ENCODE measurements around the gene CDT1.
"Not testable (repeated sequence)": the region's sequence is repeated elsewhere in the genome, so short reads cannot be mapped to it uniquely, and the experiment has no call there.

Gene CDT1

DNA sequence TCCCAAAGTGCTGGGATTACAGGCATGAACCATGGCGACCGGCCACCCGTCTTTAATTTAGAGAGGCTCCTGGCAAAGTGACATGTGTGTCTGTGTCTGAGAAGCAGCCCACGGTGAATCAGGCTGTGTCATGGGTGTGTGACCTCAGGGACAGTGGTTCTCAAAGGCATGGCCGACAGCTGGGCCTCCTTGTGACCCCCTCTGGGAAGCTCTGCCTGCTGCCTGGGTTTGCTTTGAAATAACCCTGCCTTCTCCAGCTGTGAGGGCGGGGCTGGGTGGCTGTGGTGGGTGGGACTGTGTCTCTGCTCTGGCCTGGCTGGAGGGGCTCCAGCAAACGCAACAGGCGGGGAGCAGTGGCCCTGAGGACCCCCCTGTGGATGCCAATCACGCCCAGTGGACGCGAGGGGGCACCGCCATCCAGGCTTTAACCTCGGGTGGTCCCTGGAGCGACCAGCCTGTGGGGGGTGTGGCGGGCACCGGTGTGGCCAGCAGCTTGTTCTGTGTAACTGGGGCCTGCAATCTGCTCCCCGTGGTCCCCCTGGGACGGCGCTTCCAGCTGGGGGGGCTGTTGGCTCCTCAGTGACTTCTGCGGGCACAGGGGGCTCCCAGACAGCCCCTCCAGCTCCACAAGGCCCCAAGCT lies 16.9 kb downstream of the CDT1 start:
- no peak for DNase-seq

DNA sequence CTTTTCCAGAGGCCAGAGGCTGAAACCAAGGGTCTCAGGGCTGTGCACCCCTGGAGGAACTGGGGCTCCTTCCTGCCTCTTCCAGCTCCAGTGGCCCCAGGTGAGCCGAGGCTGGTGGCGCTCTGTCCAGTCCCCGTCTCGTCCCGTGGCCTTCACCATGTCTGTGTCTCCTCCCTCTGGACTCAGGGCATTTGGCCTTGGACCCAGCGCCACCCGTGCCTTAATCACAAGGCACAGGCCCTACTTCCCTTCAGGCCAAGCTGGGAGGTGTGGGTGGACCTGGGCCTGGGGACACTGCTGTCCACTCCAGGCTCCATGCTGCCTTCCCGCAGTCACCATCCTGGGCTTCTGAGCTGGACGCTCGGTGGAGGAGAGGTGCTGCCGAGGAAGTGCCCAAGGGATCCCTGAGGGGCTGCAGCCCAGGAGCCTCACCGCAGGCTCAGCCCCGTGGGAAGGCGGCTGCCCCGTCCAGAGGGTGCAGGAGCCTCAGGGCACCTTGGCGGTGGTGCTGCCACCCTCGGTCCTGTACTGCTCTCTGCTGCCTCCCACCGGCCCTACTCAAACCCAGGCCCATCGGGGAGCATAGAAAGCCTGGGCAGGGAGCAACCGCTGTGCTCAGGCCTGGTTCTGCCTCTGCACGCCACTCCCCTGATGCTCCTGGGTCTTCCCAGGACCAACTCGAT lies 17.7 kb downstream of the CDT1 start:
- no peak for DNase-seq

DNA sequence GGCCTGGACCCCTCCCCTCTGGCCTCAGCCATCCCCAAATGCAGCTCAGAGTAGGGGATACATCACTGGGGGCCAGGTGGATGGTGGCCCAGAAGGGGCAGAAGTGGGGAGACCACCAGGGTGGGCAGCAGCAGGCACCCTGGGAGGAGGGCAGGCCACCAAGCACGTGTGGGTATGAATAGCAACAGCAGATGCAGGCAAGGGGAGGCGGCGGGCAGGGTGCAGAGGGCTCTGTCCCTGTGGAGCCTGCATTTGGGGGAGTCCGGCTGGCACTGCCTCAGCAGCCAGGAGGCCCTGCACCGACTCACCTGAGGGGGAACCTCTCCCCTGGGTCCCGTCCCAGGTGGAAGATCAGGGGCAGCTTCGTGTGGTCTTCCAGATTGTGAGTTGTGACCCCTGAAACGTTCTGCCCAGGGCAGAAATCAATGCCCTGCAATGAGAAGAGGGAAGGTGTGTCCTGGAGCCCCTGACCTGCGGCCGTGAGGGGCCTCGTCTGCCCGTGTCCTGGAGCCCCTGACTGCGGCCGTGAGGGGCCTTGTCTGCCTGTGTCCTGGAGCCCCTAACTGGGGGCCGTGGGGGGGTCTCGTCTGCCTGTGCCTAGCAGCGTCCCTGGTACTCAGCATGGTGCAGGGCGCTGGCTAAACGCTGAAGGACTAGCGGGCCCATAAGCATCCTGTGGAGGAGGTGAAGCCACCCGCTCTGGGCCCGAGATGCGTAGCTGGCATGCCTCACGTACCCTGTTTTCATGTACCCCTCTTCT lies 18.9 kb downstream of the CDT1 start:
- DNase-seq = no peak

- not testable (repeated sequence) for DNase-seq
Observed at GRCh38 chr16:88823646-88824045, 20.1 kb downstream of the CDT1 start.

DNA sequence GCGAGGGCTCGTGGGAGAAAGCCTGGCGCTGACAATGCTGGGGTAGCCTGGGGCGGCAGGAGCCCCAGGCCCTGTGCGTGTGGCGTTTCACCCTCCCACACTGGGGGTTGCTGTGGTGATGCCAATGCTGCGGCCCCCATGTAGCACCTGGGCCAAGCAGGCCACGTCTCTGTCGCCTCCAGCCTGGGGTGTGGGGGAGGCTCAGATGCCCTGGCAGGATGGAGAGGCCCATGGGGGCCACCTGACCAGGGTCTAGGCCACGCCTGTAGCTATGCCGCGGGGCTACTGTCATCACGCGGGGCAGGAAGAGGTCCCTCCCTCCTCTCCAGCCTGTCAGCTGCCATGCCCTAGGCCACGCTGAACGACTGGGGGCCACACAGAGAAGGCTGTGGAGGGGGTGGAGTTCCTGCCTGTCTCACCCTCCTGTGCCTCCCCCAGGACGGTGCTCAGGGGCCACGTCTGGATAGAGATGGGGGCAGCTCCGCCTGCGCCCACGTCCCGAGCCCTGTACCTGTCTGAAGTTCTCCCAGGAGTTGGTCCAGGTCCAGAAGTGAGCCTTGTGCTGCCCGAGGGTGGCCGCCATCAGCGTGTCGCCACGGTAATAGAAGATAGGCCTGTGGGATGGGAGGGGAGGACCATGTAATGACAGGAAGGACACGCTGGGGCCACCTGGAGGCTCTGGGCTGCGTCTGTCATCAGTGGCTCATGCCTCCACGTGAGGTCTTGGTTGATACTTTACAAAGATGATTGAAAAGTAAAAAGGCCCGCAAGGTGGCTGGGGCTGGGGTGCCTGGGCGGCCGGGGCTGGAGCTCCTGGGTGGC lies 20.9 kb downstream of the CDT1 start:
- DNase-seq = no peak

DNA sequence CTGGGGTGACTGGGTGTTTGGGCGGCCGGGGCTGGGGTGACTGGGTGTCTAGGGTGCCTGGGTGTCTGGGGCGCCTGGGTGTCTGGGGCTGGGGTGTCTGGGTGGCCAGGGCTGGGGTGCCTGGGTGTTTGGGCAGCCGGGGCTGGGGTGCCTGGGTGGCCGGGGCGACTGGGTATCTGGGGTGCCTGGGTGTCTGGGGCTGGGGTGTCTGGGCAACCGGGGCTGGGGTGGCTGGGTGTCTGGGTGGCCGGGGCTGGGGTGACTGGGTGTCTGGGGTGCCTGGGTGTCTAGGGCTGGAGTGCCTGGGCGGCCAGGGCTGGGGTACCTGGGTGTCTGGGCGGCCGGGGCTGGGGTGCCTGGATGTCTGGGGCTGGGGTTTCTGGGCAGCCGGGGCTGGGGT lies 21.6 kb downstream of the CDT1 start:
- no peak for DNase-seq

DNA sequence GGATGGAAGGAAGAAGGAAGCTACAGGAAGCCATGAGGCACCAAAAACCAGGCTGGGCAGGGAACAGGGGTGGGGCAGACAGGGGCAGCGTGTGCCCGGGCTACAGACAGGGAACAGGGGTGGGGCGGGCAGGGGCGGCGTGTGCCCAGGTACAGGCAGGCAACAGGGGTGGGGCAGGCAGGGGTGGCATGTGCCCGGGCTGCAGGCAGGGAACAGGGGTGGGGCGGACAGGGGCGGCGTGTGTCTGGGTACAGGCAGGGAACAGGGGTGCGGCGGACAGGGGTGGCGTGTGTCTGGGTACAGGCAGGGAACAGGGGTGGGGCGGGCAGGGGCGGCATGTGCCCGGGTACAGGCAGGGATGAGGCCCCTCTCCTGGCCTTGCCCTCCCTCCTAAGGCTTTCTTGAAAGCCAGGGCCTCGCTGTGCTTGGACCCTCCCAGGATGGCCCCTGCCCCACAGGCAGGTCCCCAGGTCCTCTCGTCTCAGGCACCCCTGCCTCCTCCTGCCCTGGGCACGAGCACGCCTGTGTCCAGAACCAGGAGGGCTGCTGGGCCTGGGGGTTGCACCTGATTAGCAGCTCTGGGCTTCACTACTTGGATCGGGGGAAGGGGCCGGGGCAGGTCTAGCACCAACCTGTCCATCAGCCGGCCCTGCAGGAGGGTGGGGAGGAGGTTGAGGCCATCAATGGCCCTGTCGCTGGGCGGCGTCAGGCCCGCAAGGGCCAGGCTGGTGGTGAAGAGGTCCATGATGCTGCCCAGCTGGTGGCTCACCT lies 22.7 kb downstream of the CDT1 start:
- no peak for DNase-seq

- no peak for DNase-seq
Observed at GRCh38 chr16:88827727-88828126, 24.1 kb downstream of the CDT1 start.

DNA sequence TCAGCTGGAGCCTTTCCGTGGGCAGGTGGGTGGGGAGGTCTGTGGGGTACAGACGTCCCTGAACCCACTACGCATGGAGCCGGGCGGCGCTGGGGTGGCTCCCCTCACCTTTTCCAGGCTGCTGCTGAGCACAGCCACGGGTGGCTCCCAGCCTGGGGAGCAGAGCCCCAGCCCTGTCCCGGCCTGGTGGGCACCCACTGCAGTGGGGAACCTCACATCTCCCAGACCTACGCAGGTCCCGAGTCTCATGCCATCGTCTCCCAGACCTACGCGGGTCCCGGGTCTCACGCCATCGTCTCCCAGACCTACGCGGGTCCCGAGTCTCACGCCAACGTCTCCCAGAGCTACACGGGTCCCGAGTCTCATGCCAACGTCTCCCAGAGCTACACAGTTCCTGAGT lies 25.1 kb downstream of the CDT1 start:
- DNase-seq = no peak

- DNase-seq = no peak
Observed at GRCh38 chr16:88830258-88830657, 26.7 kb downstream of the CDT1 start.

GRCh38 chr16:88830783-88831182 lies 27.2 kb downstream of the CDT1 start:
- no peak for DNase-seq

GRCh38 chr16:88831838-88832237 lies 28.2 kb downstream of the CDT1 start:
- no peak for DNase-seq

GRCh38 chr16:88833086-88833485 lies 29.5 kb downstream of the CDT1 start:
- DNase-seq = no peak

DNA sequence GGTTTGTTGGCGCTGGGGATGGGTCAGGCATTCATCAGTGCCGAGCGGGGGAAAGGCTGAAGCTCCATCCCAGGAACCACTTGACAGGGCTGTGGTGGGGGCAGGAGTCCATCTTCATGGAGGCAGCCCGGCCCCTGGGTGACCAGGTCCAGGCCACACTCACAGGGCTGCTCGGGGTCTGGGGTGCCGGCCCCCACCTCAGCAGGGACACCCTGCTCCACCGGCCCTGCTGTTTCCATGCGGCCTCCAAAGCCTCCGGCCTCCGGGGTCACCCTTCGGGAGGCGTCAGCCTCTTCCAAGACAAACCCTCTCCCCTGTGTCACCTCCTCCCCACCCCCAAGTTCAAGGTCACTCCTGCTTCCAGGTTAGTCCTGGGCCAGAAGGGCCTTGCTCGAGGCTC lies 31.1 kb downstream of the CDT1 start:
- no peak for DNase-seq

DNA sequence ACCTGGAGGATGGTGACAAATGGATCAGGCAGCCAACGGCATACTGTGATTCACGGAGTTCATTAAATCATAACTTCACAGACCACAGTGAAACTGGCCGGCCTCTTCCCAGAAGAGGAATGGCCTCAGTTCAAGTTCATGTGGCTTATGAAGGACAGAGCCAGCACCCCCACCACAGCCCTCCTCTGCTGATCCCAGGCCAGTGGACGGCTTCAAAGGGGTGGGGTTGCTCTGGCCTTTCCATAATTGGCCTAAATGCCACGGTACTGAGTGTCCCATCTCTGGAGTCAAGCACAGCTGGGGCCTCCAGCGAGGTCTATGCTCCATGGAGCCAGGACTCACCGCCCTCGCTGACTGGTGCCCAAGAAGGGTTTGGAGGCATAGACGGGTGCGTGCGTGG lies 31.8 kb downstream of the CDT1 start:
- DNase-seq = no peak

GRCh38 chr16:88835818-88836217 lies 32.2 kb downstream of the CDT1 start:
- no peak for DNase-seq

DNA sequence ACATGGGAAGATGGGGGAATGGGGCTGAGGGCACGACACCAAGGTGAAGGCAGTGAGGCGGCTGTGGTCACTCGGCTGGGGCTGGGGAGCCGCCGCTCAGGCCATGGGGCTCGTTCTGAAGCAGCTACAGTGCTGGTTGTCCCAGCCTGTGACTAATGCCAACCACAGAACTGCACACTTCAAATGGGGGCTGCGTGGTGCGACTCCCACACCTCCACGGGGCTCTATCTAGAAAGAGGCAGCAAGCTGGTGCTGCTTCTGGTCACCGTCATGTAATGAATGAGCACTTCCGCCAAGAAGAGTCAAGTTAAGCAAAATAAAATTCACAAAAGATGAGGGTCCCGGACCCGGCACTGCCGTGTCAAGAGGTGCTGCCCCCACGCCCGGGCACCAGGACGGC lies 33.2 kb downstream of the CDT1 start:
- no peak for DNase-seq

DNA sequence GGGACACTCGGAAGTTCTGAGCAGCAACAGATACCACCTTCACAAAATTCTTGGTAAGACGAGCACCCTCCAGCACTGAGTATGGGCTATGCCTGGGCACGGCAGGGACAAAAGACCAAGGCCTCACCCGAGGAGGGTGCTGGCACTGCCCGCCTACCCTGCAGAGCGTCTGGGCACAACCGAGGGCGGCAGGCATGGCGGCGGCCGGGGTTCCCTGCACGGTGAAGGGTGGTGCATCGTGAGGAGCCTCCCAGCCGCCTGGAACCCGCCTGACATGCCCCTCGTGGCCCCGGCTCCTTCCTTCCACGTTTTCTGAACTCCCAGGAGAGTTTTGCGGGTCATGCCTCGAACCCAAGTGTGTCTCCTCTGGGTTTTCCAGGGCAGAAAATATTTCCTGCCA lies 34.2 kb downstream of the CDT1 start:
- no peak for DNase-seq

- DNase-seq = no peak
Observed at GRCh38 chr16:88838566-88838965, 35.0 kb downstream of the CDT1 start.

DNA sequence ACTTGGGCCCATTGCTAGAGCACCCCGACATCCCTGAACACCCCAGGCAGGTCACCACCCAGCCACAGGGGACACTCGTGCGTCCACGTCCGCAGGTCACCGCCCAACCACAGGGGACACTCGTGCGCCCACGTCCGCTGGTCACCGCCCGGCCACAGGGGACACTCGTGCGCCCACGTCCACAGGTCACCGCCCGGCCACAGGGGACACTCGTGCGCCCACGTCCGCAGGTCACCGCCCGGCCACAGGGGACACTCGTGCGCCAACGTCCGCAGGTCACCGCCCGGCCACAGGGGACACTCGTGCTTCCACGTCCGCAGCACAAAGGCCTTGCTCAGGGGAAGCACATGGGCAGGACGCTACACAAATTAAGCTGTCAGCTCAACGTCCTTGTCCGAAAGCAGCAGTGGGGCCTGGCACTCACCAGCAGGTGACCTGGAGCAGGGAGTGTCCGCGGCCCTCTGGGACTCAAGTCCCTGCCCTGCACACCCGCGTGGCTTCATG lies 35.5 kb downstream of the CDT1 start:
- DNase-seq = no peak

DNA sequence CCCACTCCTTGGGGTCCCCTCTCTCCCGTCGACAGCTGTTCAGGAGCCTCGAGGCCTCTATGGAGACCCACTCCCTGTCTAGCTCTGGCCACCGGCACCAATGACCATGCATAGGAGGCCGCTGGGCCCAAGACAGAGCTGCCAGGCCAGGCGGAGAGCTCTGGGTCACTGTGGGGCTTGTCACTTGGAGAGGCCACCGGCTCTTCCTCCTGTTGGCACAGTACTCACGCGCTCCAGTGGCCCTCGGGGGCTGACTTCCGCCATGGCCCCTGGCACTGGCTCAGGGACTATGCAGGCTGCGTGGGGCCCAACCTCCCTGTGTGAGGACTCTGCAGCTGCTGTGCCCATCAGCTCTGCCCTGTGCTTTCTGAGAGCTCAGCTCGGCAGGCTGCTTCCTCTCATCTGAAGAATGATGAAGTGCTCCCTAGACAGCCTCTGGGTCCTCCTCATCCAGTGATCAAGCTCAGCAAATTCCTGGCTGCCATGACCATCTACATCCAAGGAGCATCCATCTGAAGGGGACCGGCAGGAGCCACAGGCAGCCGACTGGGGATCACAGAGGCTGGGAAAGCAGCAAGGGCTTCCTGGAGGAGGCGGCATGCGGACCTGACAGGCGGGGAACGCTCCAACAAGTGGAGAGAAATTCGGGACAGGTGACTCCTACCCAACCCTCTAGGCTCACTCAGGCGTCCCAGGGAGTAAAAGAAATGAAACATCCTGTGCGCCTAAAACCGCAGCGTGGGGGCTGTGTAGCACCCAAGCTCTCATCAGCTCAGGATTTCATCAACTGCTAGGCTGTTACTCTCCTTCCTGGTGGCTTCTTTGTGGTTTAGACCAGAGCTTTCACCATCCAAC lies 36.4 kb downstream of the CDT1 start:
- DNase-seq = no peak
